Measurements from ENCODE around the gene WDR83.
"Not testable (repeated sequence)": the region's sequence is repeated elsewhere in the genome, so short reads cannot be mapped to it uniquely, and the experiment has no call there.

WDR83 gene

DNA sequence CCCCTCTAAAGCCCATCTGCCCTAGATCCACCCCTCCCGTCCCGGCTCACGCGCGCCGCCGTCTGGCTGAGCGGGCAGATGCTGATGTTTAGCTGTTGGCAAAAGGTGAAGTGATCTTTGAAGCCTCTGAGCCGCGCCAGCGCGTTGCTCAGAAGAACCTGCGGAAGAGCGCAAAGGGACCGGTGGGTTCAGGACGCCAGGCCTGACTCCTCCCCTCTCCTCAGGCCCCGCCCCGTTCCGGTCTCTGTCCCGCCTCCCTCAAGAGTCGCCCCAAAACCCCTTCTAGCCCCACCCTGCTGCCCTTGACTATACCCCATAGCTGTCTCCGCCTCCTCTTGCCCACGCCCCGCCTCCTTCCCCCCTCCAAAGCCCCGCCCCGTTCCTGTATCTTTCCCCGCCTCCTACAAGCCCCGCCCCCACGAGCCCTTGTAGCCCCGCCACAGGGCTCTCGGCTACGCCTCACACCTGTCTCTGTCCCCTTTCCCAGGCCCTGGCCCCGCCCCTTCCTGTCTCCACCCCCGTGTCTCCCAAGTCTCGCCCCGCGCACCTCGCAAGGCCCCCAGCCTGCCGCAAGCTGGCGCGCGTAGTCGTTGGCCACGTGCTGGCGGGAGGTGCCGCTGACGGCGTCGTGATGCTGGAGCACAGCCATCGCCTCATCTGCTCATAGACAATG is 9.6 kb upstream of the WDR83 start:
- no peak for DNase-seq

DNA sequence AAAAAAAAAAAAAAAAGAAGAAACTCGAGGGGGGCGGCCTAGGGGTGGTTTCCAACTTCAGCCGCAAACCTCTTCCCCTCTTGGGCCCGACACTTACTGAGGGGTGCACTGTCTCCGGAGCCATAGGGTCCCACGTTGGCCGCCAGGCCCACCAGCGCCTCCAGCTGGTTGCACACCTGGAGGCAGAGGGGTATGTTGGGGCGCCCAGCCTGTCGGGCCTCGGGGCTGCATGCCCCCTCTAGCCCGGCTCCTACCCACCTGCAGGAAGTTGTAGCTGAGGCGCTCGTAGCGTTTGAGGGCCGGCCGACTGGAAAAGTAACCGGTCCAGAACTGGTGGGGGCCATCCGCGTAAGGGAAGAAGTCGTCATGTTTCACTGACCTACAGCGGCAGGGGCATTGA is 8.6 kb upstream of the WDR83 start:
- no peak for DNase-seq

GRCh38 chr19:12660980-12661379 is 5.6 kb upstream of the WDR83 start:
- DNase-seq, result no peak

DNA sequence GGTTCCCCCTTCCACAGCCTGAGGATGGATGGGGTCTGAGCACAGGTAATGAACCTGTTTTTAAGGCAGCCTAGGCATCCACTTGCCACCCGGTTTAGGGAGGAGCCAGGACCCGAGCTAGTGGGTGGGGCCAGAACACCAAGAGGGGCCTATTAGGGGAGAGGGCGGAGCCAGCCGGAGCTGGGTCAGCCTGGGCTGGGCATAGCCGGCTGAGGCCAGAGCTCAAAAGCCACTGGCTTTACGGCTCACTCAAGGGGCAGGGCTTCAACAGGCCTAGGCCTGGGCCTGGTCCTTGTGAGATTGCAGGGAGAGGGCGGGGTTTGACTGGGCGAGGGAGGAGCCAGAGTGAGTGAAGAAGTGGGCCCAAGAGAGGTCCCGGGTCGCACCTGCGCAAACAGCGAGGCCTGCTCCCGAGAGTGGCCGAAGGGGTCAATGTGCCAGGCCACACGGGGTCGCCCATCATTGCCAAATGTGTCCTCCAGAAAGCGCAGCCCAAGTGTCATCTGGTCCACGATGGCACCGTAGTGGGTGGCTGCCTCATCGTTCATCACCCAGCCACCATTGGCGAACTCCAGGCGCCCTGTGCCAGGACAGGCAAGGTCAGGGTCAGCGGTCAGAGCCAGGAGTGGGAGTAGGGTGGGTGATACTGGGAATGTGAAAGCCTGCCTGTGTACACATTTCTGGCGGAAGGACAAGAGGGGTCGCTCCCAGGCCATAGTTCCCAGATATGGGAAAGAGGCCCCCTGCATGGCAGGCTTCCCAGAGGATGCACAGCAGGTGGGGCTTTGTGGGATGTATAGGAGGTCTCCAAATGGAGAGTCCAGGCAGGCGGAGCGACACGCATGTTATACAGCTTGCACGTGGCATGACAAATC is 2.0 kb upstream of the WDR83 start:
- DNase-seq, result no peak

DNA sequence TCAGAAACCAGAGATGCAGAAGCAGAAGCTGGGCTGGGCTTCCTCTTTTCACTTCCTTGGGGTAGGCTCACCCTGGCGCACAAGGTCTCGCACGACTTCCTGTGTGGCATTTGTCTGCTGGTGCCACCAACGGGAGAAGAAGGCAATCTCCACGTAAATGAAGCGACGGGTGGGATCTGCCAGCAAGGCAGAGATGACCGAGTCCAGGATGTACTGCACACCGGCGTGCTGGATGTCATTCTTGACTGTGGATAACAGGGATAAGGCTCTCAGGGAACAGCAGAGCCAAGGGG is 1.4 kb upstream of the WDR83 start:
- DNase-seq, result peak; percentile 65

- DNase-seq, result no peak
These were observed 839 bp upstream of the WDR83 start for GRCh38 chr19:12665671-12666264.

DNA sequence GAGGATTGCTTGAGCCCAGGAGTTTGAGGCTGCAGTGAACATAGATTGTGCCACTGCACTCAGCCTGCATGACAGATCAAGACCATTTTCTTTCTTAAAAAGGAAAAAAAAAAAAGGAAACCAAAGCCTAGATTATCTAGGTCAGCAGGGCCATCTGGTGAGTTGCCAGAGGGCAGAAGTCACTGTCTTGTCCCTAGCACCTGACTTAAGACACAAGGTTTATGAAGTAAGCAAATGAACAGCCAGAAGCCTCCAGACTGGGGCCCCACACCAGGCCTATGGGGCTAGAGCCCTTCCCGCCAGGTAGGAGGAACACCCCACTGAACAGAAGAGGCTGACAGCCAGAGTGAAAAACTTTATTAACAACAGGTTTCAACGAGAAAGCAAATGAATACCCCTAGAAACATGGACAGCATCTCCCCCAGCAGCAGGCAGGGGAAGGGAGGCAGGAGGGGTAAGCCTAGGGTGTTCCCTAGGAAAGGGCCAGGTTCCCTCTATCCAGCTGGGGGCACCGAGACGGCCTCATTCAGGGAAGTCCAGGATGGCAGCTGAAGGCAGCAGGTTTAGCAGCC is 1.2 kb downstream of the WDR83 start:
- DNase-seq, result no peak

DNA sequence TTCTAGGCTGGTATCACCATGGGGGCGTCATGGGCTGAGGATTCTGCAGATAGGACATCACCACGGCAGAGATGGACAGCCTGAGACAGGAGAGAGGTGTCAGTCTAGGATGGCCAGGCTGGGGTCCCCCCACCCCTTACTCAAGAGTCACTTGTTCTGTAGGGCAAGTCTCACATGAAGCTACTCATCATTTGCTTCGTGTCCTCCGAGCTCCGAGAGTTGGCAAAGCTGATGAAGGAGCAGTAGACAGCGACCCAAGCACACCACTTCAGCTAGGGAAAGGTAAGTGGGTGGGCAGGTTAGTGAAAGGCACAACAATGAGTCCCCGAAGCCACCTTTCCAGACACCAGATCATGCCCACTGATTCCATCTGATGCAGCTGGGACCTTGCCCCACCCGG is 1.7 kb downstream of the WDR83 start:
- DNase-seq, result no peak

- peak; percentile 85 for DNase-seq
These were observed 2.3 kb downstream of the WDR83 start for GRCh38 chr19:12668932-12669269.

DNA sequence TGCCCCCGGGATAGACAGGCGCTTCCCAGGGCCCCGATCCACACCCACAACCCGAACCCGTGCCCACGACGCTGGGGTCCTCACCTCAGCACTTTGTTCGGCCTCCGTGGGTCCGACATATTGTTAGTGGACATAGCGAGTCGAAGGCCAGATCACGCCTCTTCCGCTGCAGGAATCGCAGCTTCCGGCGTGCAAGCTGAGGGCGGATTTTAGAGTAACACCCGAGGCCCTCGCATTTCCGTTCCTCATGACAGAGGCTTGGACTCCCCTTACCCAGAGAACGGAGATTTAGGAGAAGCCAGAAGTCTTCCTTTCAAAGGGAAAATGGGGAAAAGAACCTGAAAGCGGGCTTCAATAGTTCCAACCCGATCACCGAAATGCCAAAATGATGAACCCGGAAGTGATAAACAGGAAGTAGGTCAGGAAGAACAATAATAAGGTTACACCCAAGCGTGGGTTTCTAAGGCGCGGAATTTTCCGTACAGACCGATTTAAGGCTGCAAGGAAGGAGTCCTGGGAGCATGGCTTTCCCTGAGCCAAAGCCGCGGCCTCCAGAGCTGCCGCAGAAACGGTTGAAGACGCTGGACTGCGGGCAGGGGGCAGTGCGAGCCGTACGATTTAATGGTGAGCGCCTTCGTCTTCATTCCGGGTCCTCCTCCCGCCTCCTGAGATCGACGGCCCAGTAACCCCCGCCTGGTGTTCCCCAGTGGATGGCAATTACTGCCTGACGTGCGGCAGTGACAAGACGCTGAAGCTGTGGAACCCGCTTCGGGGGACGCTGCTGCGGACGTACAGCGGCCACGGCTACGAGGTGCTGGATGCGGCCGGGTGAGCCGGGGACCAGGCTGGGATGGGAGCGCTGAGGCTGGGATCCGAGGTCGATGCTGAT is 2.9 kb downstream of the WDR83 start:
- DNase-seq, result peak; percentile 83

GRCh38 chr19:12670159-12670928 is 3.7 kb downstream of the WDR83 start:
- no peak for DNase-seq

- DNase-seq, result no peak
These were observed 6.1 kb downstream of the WDR83 start for GRCh38 chr19:12672744-12673143.

- DNase-seq, result no peak
These were observed 8.8 kb downstream of the WDR83 start for GRCh38 chr19:12675399-12675798.

DNA sequence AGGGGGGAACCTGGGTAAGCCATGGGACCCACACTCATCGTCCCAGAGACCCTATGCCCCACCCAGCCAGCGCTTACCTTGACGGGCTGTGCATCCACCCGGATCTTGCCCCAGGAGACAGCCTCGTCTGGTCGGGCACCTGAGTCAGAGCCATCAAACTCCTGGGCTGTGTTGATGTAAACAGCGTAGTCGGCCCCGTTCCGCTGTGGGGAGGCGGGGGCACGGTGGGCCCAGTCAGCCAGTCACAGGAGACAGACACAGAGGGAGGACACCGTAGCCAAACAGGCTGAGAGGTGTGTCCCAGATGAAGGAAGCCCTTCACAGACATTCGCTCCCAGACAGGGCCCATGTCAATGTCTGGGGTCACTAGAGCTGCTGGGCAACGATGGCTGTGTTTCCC is 9.3 kb downstream of the WDR83 start:
- DNase-seq, result no peak

DNA sequence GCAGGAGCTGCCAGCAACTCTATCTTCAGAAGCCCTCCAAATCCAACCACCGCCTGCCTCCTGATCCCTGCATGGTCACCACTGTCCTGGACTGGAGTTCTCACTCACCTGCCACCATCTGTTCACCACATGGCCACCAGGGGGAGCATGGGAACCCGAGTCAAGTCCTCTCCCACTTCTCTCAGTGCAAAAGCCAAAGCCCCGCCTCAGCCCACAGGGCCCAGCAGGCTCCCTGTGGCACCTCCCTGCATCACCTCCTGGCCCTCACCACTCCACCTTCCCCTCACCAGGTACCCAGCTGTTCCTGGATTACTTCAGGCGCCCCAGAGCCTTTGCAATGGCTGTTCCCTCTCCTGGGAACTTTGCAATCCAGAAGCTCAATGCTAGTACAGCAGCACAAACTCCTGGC is 9.8 kb downstream of the WDR83 start:
- DNase-seq, result peak; percentile 84

DNA sequence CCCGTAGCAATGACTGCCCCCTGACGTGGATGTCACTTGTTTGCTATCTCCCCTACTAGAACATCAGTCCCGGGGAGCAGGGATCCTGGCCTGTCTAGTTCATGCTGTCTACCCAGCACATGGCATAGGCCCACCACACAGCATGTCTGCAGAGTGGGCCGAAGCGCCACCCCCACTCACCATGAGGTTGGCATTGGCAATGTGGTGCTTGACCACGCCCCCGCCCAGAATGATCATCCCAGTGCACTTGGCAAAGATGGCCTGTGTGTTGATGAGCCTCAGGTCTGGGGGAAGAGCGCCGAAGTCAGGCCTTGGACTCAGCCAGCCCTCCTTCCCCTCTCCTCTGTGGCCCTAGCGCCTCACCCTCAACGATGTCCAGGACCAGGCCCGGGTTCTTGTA is 10.3 kb downstream of the WDR83 start:
- DNase-seq, result no peak

GRCh38 chr19:12678039-12678438 is 11.4 kb downstream of the WDR83 start:
- not testable (repeated sequence) for DNase-seq

DNA sequence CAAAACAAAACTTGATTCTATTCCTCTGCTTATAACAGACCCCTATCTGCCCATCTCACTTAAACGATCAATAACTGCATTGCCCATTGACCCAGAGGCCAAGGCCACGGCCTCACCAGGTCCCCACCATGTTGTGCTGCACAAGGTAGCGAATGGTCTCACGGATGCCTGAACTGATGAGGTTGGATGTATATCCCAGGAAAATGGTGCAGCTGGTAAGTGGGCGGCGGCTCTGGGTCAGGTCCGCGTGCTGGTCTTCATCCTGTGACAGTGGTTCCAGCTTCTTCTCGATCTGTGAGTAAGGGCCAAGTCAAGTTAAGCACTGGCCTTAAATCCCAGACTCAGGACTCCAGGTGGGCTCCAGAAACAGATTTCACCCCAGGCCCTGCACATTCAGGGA is 13.4 kb downstream of the WDR83 start:
- no peak for DNase-seq

- DNase-seq, result peak; percentile 96
These were observed 14.7 kb downstream of the WDR83 start, which contains the start of gene DHPS for GRCh38 chr19:12681074-12681987. Gene DHPS, minus strand, starts transcription at chr19:12681880. Its CDS starts 114 bp downstream, at chr19:12681766.

- DNase-seq, result no peak
These were observed 19.2 kb downstream of the WDR83 start for GRCh38 chr19:12685831-12686230.
